ENCODE measurements around the gene CDC34. TPM values are rescaled to one million over a fixed set of nuclear protein-coding genes. Genes with fewer than 3 reads are reported as not detected.

CDC34 gene
- total and polyA plus RNA-seq, 9 of the 15 experiments (the other 6 are each of a cell fraction or from before 2014, with no cell fraction given), result 0.80 to 203 (median 65.5) TPM

DNA sequence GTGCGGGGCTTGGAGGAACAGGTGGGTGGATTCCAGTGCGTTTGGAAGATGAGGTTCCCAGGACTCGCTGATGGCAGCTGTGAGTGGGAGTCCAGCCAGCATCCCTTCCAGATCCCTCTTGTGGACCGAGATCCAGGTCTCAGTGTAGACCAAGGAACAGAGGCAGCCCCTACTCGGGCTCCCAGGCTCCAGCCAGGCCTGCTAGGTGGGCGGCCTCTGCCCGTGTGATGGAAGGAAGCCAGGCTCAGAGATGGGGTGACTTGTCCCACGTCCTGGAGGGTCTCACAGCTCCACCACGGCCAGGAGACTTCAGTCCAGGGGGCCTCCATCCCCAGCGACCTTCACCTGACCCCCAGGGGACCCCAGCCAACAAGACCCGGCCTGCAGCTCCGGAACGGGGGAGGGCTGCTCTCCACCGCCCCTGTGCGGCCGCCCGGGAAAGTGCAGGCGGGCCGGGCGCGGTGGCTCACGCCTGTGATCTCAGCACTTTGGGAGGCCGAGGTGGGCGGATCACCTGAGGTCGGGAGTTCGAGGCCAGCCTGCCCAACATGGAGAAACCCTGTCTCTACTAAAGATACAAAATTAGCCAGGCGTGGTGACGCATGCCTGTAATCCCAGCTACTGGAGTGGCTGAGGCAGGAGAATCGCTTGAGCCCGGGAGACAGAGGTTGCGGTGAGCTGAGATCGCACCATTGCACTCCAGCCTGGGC is 36.0 kb upstream of the CDC34 start (continued):
- TF ChIP-seq SP2 (IDR thresholded peaks at IDR 0.05; ENCODE audit: extremely low read depth, low read depth, low read length, poor library complexity, severe bottlenecking) (no peak), ESRRB (CRISPR knock-in tag; IDR thresholded peaks at IDR 0.05; ENCODE audit: borderline replicate concordance) (no peak), KLF10 (CRISPR knock-in tag; IDR thresholded peaks at IDR 0.05) (no peak), NFE2L1 (tag; IDR thresholded peaks at IDR 0.05; ENCODE audit: borderline replicate concordance, low read depth) (no peak), CHCHD3 (CRISPR knock-in tag; IDR thresholded peaks at IDR 0.05) (no peak), HNRNPK (IDR thresholded peaks at IDR 0.05; ENCODE audit: low read depth, low read length, poor library complexity, severe bottlenecking) (no peak), MCM7 (IDR thresholded peaks at IDR 0.05) (no peak), ARID2 (IDR thresholded peaks at IDR 0.05) (0 out of 2 replicates have a peak, but pooled peaks have one; percentile 7), CEBPG (CRISPR knock-in tag; IDR thresholded peaks at IDR 0.05) (no peak), CEBPG (tag; conservative IDR thresholded peaks at IDR 0.05 in 1 of 2, IDR thresholded peaks at IDR 0.05 in 1 of 2) (no peak), HCFC1 (IDR thresholded peaks at IDR 0.05; ENCODE audit: low read depth, low read length) (no peak)

DNA sequence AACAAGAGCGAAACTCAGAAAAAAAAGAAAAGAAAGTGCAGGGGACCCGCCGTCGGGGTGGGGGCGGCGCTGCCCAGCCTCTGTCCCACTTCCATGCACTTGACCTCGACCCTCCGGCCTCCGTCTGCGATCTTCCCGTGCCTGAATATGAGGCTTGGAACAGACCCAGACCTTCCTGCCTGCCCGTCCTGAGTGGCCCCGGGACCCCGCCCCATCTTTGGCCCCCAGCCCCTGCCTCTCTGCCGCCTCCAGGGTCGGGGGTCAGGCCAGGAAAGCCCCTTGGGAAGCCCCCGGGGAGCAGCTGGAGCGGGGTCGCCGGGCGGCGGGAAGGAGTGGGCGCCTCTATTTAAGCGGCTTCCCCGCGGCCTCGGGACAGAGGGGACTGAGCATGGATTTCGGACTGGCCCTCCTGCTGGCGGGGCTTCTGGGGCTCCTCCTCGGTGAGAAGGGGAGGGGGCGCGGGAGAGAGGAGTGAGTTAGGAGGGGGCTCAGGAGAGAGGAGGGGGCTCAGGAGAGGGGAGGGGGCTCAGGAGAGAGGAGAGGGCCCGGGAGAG is 35.4 kb upstream of the CDC34 start, which contains the start of gene MADCAM1:
Gene MADCAM1 (plus strand): TSS at position 375 of the 554 bp plus-strand sequence. CDS start 14 bp downstream, at position 389.
- Histone ChIP-seq H3K4me2 (ENCODE audit: insufficient read depth, low read length) (peak within 1 kb of the TSS; percentile 12; the same call in 1 of the 2 replicates), H3K9ac (ENCODE audit: insufficient read depth in 1 of 2, low read depth in 2 of 2, low read length in 2 of 2) (no peak within 1 kb of the TSS), H2AFZ (ENCODE audit: low read depth, low read length) (0 out of 2 replicates have a peak within 1 kb of the TSS, but pooled peaks have one; percentile 38), H3K9me3 (replicated peaks; ENCODE audit: control insufficient read depth, insufficient read depth, low read depth, low read length) (no peaks in the 10 kb centered on the region), H3K9me1 (ENCODE audit: control insufficient read depth, insufficient read depth, low read length) (no peaks in the 10 kb centered on the region), H4K20me1 (replicated peaks; ENCODE audit: control insufficient read depth, insufficient read depth, low read length) (no peaks in the 10 kb centered on the region), H3K4me1 (replicated peaks in 1 of 2; ENCODE audit: control insufficient read depth in 2 of 2, insufficient read depth in 2 of 2, low read length in 2 of 2) (peaks cover 0 to 58% of the 10 kb centered on the region in 2 experiments; a peak in 3 of 5 replicates), H3K27ac (ENCODE audit: extremely low read depth, low read depth, low read length) (no peak within 1 kb of the TSS), H3K27me3 (ENCODE audit: control insufficient read depth in 2 of 2, insufficient read depth in 2 of 2, low read length in 2 of 2) (no peaks in the 10 kb centered on the region), H3K79me2 (ENCODE audit: control insufficient read depth, insufficient read depth, low read length) (no peaks in the 10 kb centered on the region), H3K36me3 (ENCODE audit: control insufficient read depth, insufficient read depth, low read length) (no peaks in the 10 kb centered on the region), H3K4me3 (no peak within 1 kb of the TSS)
- ATAC-seq (no peak), DNase-seq (ENCODE audit: extremely low read depth in 1 of 4, low spot score in 3 of 4) (no peak), FAIRE-seq (no peak)
- 52% methylated on average over 17 of the region's 33 CpGs for WGBS (ENCODE audit: insufficient coverage, low coverage, missing lambda C conversion rate)
- intact Hi-C loops (cut with micrococcal nuclease), result no loop called here
- ChIA-PET POLR2A (interaction anchor here (1.8 kb wide), 1 partner anchor 10 kb away, joined by 6 read pairs; no protein-coding TSS in a partner anchor), CTCF (ENCODE audit: low intra/inter-chr PET ratio) (no interaction called here)
- no TSS peak for BruUV-seq (replicated peaks)
- TF ChIP-seq GTF2A2 (tag; IDR thresholded peaks at IDR 0.05) (no peak), ZBTB1 (CRISPR knock-in tag; IDR thresholded peaks at IDR 0.05; ENCODE audit: borderline replicate concordance, low read depth) (0 out of 2 replicates have a peak, but pooled peaks have one; percentile 7), ADNP (tag; IDR thresholded peaks at IDR 0.05) (peak; percentile 69), ZNF408 (CRISPR knock-in tag; IDR thresholded peaks at IDR 0.05; ENCODE audit: low read depth) (no peak), CREB1 (IDR thresholded peaks at IDR 0.05) (no peak), CREB1 (CRISPR knock-in tag; IDR thresholded peaks at IDR 0.05) (0 out of 2 replicates have a peak, but pooled peaks have one; percentile 24)
- in situ Hi-C loops (cut with MboI), result no loop called here

Data from K562 (cell line).